ENCODE measurements around the gene TRIML1.

TRIML1 gene

GRCh38 chr4:188139141-188139540 lies at the start of gene TRIML1:
TSS of gene TRIML1 (plus strand) at chr4:188139441. CDS start at chr4:188139559, 118 bp downstream.
- DNase-seq, result no peak

DNA sequence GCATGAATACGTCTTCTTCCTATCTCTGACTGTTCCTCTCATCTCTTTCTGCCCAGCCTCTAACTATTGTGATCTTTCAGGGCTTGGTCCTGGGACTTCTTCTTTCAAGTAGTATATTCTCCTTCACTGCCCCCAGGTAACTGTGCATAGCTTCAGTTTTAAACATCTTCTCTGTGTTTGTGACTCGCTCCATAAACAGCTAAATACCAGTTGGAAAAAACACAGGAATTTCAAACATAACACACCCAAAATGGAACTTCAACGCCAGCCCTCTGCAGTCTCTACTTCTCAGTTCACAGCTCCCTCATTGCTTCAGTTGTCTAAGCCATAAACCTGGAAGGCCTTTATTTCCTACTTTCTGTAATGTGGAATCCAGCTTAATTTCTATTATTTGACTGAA lies 46.4 kb upstream of the TRIML1 start:
- no peak for DNase-seq

DNA sequence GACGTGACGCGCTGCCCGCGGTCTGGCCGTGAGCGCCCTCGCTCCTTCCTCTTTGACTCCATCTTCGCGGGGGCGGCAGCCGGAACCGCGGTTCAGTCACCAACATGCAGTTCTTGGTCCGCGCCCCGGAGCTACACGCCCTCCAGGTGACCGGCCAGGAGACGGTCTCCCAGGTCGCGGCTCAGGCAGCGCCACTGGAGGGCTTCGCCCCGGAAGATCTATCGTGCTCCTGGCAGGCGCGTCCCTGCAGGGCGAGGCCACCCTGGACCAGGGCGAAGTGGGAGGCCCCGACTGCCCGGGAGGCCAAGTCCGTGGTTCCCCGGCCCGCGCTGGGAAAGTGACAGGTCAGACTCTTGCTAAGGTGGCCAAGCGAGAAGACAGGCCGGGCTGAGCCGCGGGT lies 32.8 kb upstream of the TRIML1 start:
- no peak for DNase-seq

GRCh38 chr4:188107931-188108843 lies 31.1 kb upstream of the TRIML1 start:
- no peak for DNase-seq

- DNase-seq, result no peak
Observed at GRCh38 chr4:188109157-188109755, 30.0 kb upstream of the TRIML1 start, which contains the start of gene TRIML2. TSS of gene TRIML2 (minus strand) at chr4:188109603. CDS start at chr4:188105368, 4,235 bp downstream.

GRCh38 chr4:188110036-188110435 lies 29.2 kb upstream of the TRIML1 start:
- no peak for DNase-seq

GRCh38 chr4:188110741-188111471 lies 28.3 kb upstream of the TRIML1 start:
- no peak for DNase-seq

- DNase-seq, result no peak
Observed at GRCh38 chr4:188111955-188112354, 27.3 kb upstream of the TRIML1 start.

GRCh38 chr4:188113156-188113555 lies 26.1 kb upstream of the TRIML1 start:
- DNase-seq, result no peak

GRCh38 chr4:188117631-188118324 lies 21.5 kb upstream of the TRIML1 start:
- DNase-seq, result no peak

DNA sequence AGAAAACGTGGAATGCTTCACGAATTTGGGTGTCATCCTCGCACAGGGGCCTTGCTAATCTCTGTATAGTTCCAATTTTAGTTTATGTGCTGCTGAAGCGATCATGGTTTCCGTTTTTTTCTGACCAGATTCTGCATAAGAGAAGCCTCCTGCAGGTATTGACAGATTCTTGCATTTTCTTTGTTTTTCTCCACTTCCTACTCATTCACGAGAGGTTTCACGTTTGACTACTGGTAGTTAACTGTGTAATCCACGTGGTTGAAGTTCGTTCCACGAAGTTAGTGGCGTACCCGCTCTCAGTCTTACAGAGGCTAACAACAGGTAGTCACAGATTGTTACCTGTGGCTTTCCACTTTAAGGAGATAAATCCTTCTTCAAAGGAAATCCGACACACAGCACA lies 17.7 kb upstream of the TRIML1 start:
- no peak for DNase-seq

DNA sequence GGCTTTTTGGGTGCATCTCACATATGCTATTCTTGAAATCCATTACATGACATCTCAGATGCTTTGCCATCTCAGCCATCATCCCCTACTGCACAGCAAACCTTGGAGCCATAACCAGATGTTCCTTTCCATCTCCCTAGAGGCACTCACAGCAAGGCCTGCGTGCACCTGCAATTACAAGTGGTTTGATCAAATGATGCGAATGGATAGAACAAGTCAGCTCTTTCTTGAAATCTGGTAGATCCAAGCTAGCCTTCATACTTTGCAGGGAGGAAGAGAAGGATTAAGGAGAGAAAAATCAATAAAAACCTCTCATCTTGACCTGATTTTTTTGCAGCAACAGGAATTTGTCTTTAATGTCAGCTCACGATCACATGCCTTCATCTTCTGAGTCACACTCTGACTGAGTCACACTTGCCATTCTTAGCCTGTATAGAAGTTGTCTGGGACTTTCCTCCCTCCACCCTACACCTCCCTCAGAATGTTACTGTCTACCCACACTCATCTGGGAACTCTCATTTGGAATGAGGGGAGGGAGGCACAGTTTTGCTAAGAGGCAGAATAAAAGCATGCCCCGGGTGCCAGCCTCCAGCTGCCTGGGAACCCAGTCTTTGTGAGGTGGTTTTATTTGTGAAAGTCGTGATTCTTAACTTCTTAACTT lies 11.9 kb upstream of the TRIML1 start:
- no peak for DNase-seq

- no peak for DNase-seq
Observed at GRCh38 chr4:188130355-188130754, 8.9 kb upstream of the TRIML1 start.

GRCh38 chr4:188132232-188132631 lies 7.0 kb upstream of the TRIML1 start:
- DNase-seq, result no peak

DNA sequence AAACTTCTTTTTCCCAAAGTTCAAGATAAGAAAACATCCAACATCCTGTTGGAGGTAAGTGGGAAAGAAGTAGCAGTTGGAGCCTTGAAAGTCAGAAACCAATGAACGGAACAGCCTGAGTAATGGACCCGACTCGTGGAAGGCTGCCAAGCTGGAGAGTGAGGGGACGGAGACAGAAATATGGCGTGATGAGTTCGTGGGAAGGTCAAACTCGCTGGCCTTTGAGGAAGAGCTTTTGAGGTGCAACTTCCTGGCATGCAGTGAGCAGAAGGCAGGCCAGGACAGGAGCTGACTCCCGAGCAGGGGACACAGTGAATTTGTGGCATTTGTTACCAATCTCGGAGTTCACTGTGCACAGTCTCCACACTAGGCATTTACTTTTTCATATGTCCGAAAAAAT lies 1.0 kb upstream of the TRIML1 start:
- no peak for DNase-seq

GRCh38 chr4:188139671-188140070 lies 430 bp downstream of the TRIML1 start:
- no peak for DNase-seq

- no peak for DNase-seq
Observed at GRCh38 chr4:188143731-188144130, 4.5 kb downstream of the TRIML1 start.

- no peak for DNase-seq
Observed at GRCh38 chr4:188145601-188146000, 6.4 kb downstream of the TRIML1 start.

GRCh38 chr4:188146618-188147017 lies 7.4 kb downstream of the TRIML1 start:
- DNase-seq, result no peak

DNA sequence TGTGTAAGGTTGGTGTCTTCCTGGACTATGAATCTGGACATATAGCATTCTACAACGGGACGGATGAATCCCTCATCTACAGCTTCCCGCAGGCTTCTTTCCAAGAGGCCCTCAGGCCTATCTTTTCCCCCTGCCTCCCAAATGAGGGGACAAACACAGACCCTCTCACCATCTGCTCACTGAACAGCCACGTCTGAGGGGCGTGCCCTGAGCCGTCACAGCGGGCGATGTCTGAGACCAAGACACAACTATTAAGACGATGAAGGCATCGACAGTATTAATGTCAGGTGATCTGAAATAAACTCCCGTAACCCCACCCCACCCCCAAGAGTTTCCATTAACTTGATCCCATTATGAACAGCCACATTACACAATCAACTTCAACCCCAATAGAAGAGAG lies 7.9 kb downstream of the TRIML1 start:
- no peak for DNase-seq

DNA sequence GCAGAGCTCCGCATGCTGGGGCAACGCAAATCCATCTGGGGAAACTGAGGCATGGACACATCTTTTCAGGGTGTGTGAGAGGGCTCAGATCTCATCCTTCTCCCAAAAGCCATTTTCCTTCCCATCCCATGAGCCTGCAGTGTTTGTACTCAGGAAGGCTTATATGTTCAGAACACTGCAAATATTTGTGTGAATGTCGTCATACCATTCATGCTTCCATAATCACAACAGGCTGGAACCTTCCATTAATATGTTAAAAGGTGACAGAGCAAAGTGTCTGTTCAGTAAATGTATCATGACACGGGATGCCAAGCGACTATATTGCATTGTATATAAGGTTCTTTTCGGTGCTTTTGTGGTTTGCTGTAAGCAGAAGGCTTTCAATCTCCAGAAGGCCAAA lies 8.5 kb downstream of the TRIML1 start:
- DNase-seq, result no peak

DNA sequence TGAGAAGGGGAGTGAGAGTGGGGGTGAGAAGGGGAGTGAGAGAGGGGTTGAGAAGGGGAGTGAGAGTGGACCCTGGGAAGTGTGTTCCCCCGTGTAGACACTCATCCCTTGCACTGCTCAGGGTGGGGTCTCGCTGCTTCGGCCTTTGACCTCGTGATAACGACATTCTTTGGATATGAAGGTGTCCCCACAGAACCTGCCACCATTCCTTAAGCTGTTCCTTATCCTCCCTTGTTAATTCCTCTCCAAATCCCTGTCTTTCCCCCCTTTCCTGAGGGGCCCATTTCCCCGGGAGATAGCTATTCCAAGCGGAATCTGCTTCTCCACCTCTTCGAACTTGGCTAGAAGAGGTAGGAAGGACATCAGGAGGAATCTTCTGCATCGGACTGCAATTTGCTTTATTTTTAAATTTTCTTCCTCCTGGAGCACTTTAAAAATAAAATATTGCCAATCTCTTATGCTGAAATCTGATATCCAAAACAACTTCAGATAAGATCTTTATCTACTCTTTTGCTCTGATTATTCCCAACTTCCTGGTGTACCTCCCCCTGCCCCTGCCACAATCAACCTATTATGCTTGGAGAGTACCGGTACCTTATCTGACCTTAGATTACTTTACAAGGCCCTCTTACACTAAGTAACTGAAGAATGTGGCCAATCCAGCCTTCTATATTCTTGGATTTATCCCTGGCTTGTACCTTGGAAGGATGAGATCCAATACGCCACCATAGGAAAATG lies 15.6 kb downstream of the TRIML1 start:
- DNase-seq, result no peak

Data from hematopoietic multipotent progenitor cell treated with erythropoietin and hydrocortisone succinate and interleukin-3 and kit ligand, for 8 days (in vitro differentiated cells).